IMR-90 (cell line): ENCODE data around the gene CD46. TPM values are rescaled to one million over a fixed set of nuclear protein-coding genes. Genes with fewer than 3 reads are reported as not detected.

Source experiments
- ATAC-seq: fragments of 200-7000 bp; cut with Tn5 transposase; 2 replicates; pipeline ENCODE4 v1.9.1; 2020; ENCODE audit warnings: low read depth, mild to moderate bottlenecking, moderate library complexity
- BruUV-seq: library from RNA; stranded (reverse); fragments of 400-500 nt; replicated peaks from 2 replicates; lab custom pipeline; 2021; lab: Mats Ljungman, UMichigan
- CTCF ChIA-PET: fragments of 300-600 bp; formaldehyde crosslinking; extraction: SDS; loops from one replicate; lab custom pipeline; 2021; ENCODE audit warnings: antibody characterized with exemption; lab: Yijun Ruan, JAX
- POLR2A ChIA-PET: fragments of 300-600 bp; sonication (Branson Sonifier 250); formaldehyde crosslinking; loops from one replicate; lab custom pipeline; 2022; ENCODE audit warnings: antibody characterized with exemption; ENCODE audit not compliant: unreplicated experiment; lab: Charles Lee
- DNase-seq: peaks from one replicate; pipeline ENCODE4 v3.0.0; 2013
- H2AFZ ChIP-seq: replicated peaks from 2 replicates; pipeline ENCODE3; 2013; ENCODE audit warnings: low read length, mild to moderate bottlenecking; ENCODE audit not compliant: poor library complexity
- H2AK5ac ChIP-seq: 2 replicates; pipeline ENCODE4 v1.6.1; 2013; ENCODE audit warnings: low read depth, low read length, inconsistent platforms
- H2AK9ac ChIP-seq: replicated peaks from 2 replicates; pipeline ENCODE3; 2013; ENCODE audit warnings: mild to moderate bottlenecking, low read depth, low read length, moderate library complexity; ENCODE audit not compliant: poor library complexity
- H2BK120ac ChIP-seq: 2 replicates; pipeline ENCODE4 v1.6.1; 2013; ENCODE audit warnings: low read depth, low read length, inconsistent platforms
- H2BK15ac ChIP-seq: 3 replicates; pipeline ENCODE4 v1.6.1; 2013; ENCODE audit warnings: low read depth, low read length, inconsistent platforms
- H2BK20ac ChIP-seq: 2 replicates; pipeline ENCODE4 v1.6.1; 2013; ENCODE audit warnings: low read depth, mild to moderate bottlenecking, inconsistent platforms, low read length, moderate library complexity
- H2BK5ac ChIP-seq: 2 replicates; pipeline ENCODE4 v1.6.1; 2013; ENCODE audit warnings: mild to moderate bottlenecking, low read depth, low read length, inconsistent platforms; ENCODE audit not compliant: poor library complexity, severe bottlenecking
- H3K14ac ChIP-seq: replicated peaks from 2 replicates; pipeline ENCODE4 v1.6.1; 2013; ENCODE audit warnings: low read depth, low read length, inconsistent platforms
- H3K18ac ChIP-seq: 2 replicates; pipeline ENCODE4 v1.6.1; 2013; ENCODE audit warnings: low read depth, low read length, control low read depth
- H3K23ac ChIP-seq: 2 replicates; pipeline ENCODE4 v1.6.1; 2013; ENCODE audit warnings: low read depth, low read length, inconsistent platforms
- H3K27ac ChIP-seq: 2 replicates; pipeline ENCODE4 v1.5.1; 2013; ENCODE audit warnings: mild to moderate bottlenecking, control low read depth, low read length; ENCODE audit not compliant: insufficient read depth
- H3K27me3 ChIP-seq: 2 replicates; pipeline ENCODE4 v1.6.1; 2013; ENCODE audit warnings: low read length; ENCODE audit not compliant: control insufficient read depth, insufficient read depth
- H3K36me3 ChIP-seq: 2 replicates; pipeline ENCODE4 v1.6.1; 2013; ENCODE audit warnings: low read length, mixed read lengths; ENCODE audit not compliant: control insufficient read depth, insufficient read depth
- H3K4ac ChIP-seq: 2 replicates; pipeline ENCODE4 v1.6.1; 2013; ENCODE audit warnings: low read depth, low read length, inconsistent platforms
- H3K4me1 ChIP-seq: 2 replicates; pipeline ENCODE4 v1.6.1; 2013; ENCODE audit warnings: low read length, mixed read lengths; ENCODE audit not compliant: control insufficient read depth, insufficient read depth
- H3K4me2 ChIP-seq: 2 replicates; pipeline ENCODE4 v1.6.1; 2013; ENCODE audit warnings: low read depth, mild to moderate bottlenecking, control low read depth, low read length, moderate library complexity
- H3K4me3 ChIP-seq: 2 replicates; pipeline ENCODE4 v1.5.1; 2013; ENCODE audit warnings: low read depth, mild to moderate bottlenecking, control low read depth, low read length, moderate library complexity; ENCODE audit not compliant: insufficient read depth
- H3K56ac ChIP-seq: 2 replicates; pipeline ENCODE4 v1.6.1; 2013; ENCODE audit warnings: low read length, inconsistent platforms; ENCODE audit not compliant: insufficient read depth; ENCODE audit errors: extremely low read depth
- H3K79me1 ChIP-seq, 2 experiments: 2 replicates each; pipeline ENCODE4 v1.6.1; 2013; ENCODE audit warnings: low read length in 2 of 2, inconsistent platforms in 1 of 2, low read depth in 1 of 2
- H3K9ac ChIP-seq: 2 replicates; pipeline ENCODE4 v1.6.1; 2013; ENCODE audit warnings: low read depth, low read length, control low read depth
- H3K9me1 ChIP-seq: 2 replicates; pipeline ENCODE4 v1.6.1; 2013; ENCODE audit warnings: low read length, inconsistent platforms; ENCODE audit not compliant: insufficient read depth
- H3K9me3 ChIP-seq: 2 replicates; pipeline ENCODE4 v1.6.1; 2013; ENCODE audit warnings: low read length; ENCODE audit not compliant: control insufficient read depth, insufficient read depth
- H4K20me1 ChIP-seq: 2 replicates; pipeline ENCODE4 v1.6.1; 2013; ENCODE audit warnings: low read length, inconsistent platforms; ENCODE audit not compliant: insufficient read depth
- H4K5ac ChIP-seq: 2 replicates; pipeline ENCODE4 v1.6.1; 2013; ENCODE audit warnings: mild to moderate bottlenecking, low read depth, low read length, control low read depth
- H4K8ac ChIP-seq, 2 experiments: 2 replicates each; pipeline ENCODE4 v1.6.1; 2013; ENCODE audit warnings: low read depth in 2 of 2, low read length in 2 of 2, control low read depth in 1 of 2, inconsistent platforms in 1 of 2
- H4K91ac ChIP-seq: 2 replicates; pipeline ENCODE4 v1.6.1; 2013; ENCODE audit warnings: low read depth, low read length, inconsistent platforms; ENCODE audit not compliant: insufficient read depth
- BHLHE40 ChIP-seq: fragments of 150-350 bp; IDR thresholded peaks from 2 replicates; pipeline ENCODE4 v1.6.1; 2016; ENCODE audit warnings: mild to moderate bottlenecking, low read depth, low read length
- CEBPB ChIP-seq: IDR thresholded peaks from 2 replicates; pipeline ENCODE4 v1.6.1; 2012; ENCODE audit warnings: low read depth, low read length, improper control_type of control experiment
- CHD1 ChIP-seq: IDR thresholded peaks from 2 replicates; pipeline ENCODE4 v1.6.1; 2012; ENCODE audit warnings: low read depth, low read length, improper control_type of control experiment
- CTCF ChIP-seq: conservative IDR thresholded peaks from 2 replicates; pipeline ENCODE4 v1.5.1; 2012; ENCODE audit warnings: mild to moderate bottlenecking, low read depth, low read length, improper control_type of control experiment
- ELK1 ChIP-seq: fragments of 150-350 bp; IDR thresholded peaks from 2 replicates; pipeline ENCODE4 v1.6.1; 2016; ENCODE audit warnings: low read depth, mild to moderate bottlenecking, low read length, moderate library complexity, borderline replicate concordance
- FOS ChIP-seq: fragments of 150-350 bp; IDR thresholded peaks from 2 replicates; pipeline ENCODE4 v1.6.1; 2016; ENCODE audit warnings: low read depth, low read length
- MAFK ChIP-seq: IDR thresholded peaks from 2 replicates; pipeline ENCODE4 v1.6.1; 2012; ENCODE audit warnings: low read depth, low read length, improper control_type of control experiment
- MAZ ChIP-seq: IDR thresholded peaks from 2 replicates; pipeline ENCODE4 v1.6.1; 2012; ENCODE audit warnings: low read depth, mild to moderate bottlenecking, low read length, improper control_type of control experiment, moderate library complexity, borderline replicate concordance
- MXI1 ChIP-seq: IDR thresholded peaks from 2 replicates; pipeline ENCODE4 v1.6.1; 2012; ENCODE audit warnings: low read depth, mild to moderate bottlenecking, low read length, moderate library complexity, borderline replicate concordance
- NFE2L2 ChIP-seq: fragments of 150-350 bp; IDR thresholded peaks from 2 replicates; pipeline ENCODE4 v1.6.1; 2016; ENCODE audit warnings: low read depth, mild to moderate bottlenecking, low read length
- POLR2A ChIP-seq: IDR thresholded peaks from 2 replicates; pipeline ENCODE4 v1.6.1; 2012; ENCODE audit warnings: mild to moderate bottlenecking, low read depth, low read length
- RAD21 ChIP-seq: IDR thresholded peaks from 2 replicates; pipeline ENCODE4 v1.6.1; 2012; ENCODE audit warnings: low read length, improper control_type of control experiment
- RCOR1 ChIP-seq: IDR thresholded peaks from 2 replicates; pipeline ENCODE4 v1.6.1; 2012; ENCODE audit warnings: mild to moderate bottlenecking, low read length, improper control_type of control experiment; ENCODE audit not compliant: insufficient replicate concordance
- RFX5 ChIP-seq: IDR thresholded peaks from 2 replicates; pipeline ENCODE4 v1.8.0; 2012; ENCODE audit warnings: low read depth, mild to moderate bottlenecking, low read length, moderate library complexity
- SMC3 ChIP-seq: fragments of 150-350 bp; IDR thresholded peaks from 2 replicates; pipeline ENCODE4 v1.6.1; 2016; ENCODE audit warnings: low read depth, mild to moderate bottlenecking, antibody characterized with exemption, low read length, moderate library complexity
- USF2 ChIP-seq: fragments of 150-350 bp; IDR thresholded peaks from 2 replicates; pipeline ENCODE4 v1.6.1; 2017; ENCODE audit warnings: mild to moderate bottlenecking, antibody characterized with exemption, low read length, low read depth
- WGBS, 2 experiments: methylation state at CpG; one replicate each; pipeline versions ENCODE4 v1.1.5 to v1.1.7; 2013; ENCODE audit warnings: missing lambda C conversion rate in 2 of 2; ENCODE audit not compliant: insufficient read length in 1 of 2; ENCODE audit errors: extremely low coverage in 2 of 2; 5-methylcytosine and 5-hydroxymethylcytosine counted together
- dilution Hi-C: fragments of 300-500 bp; cut with HindIII; formaldehyde crosslinking; loops from one replicate; pipeline ENCODE4 v1.14.3; 2018; ENCODE audit warnings: low sequenced_read_pairs; ENCODE audit not compliant: unreplicated experiment
- in situ Hi-C: fragments of 300-500 bp; cut with MboI; formaldehyde crosslinking; loops from 3 replicates; pipeline ENCODE4 v1.14.3; 2019; ENCODE audit warnings: low sequenced_read_pairs, inconsistent platforms, mixed read lengths
- intact Hi-C: fragments of 100-400 bp; cut with micrococcal nuclease; formaldehyde crosslinking; loops from 2 replicates; pipeline ENCODE4 v1.10.0; 2022
- polyA plus RNA-seq, 3 experiments: library from polyadenylated mRNA; depleted of rRNA; stranded (reverse); fragments of >200 nt; gene quantifications; 2 replicates each; pipeline ENCODE4 v1.2.3, GENCODE V29; 2012; ENCODE audit warnings: low replicate concordance in 1 of 3
- total RNA-seq: library from RNA; depleted of rRNA; stranded (reverse); fragments of >200 nt; gene quantifications from 2 replicates; pipeline ENCODE4 v1.2.3, GENCODE V29; 2012

The CD46 gene
- total and polyA plus RNA-seq, 2 of the 4 experiments (the other 2 are of a cell fraction): 37.1 to 82.0 TPM

GRCh38 chr1:207841901-207842300 lies 90.0 kb downstream of the CD46 start:
- H4K5ac ChIP-seq: no peak overlapping the region
- H2AK9ac ChIP-seq: no peak overlapping the region
- H3K27ac ChIP-seq: no peak overlapping the region
- no peak overlapping the region for H3K56ac ChIP-seq
- H3K4me1 ChIP-seq: no peaks in the 10 kb centered on the region; the same call in 1 of the 2 replicates
- no peak overlapping the region for H3K14ac ChIP-seq
- no peak overlapping the region for H3K4ac ChIP-seq
- dilution Hi-C loops: no loop called here
- H2AK5ac ChIP-seq: no peak overlapping the region
- POLR2A ChIA-PET: no interaction called here
- H3K9me3 ChIP-seq: no peaks in the 10 kb centered on the region
- H4K8ac ChIP-seq: no peak overlapping the region
- no peak overlapping the region for H3K4me3 ChIP-seq
- no peaks in the 10 kb centered on the region for H3K36me3 ChIP-seq
- in situ Hi-C loops: no loop called here
- H3K79me1 ChIP-seq: peaks cover 3 to 21% of the 10 kb centered on the region in 2 experiments; a peak in 2 of 4 replicates
- H3K23ac ChIP-seq: no peak overlapping the region
- CTCF ChIA-PET: interaction anchor here (2.2 kb wide), 1 partner anchor 27 kb away, joined by 11 read pairs; no protein-coding TSS in a partner anchor
- no peak overlapping the region for H2BK5ac ChIP-seq
- ATAC-seq (no peak), DNase-seq (no peak)
- no peak overlapping the region for H2BK15ac ChIP-seq
- no peak overlapping the region for H2BK120ac ChIP-seq
- intact Hi-C loops: no loop called here
- TF ChIP-seq MAZ (no peak), SMC3 (no peak), POLR2A (no peak), BHLHE40 (no peak), CEBPB (no peak), RAD21 (no peak), CHD1 (no peak), FOS (no peak), NFE2L2 (no peak), CTCF (no peak), MXI1 (no peak), RCOR1 (no peak), ELK1 (no peak), MAFK (no peak), RFX5 (no peak), USF2 (no peak)
- no CpG with 5 or more reads among the region's 4 CpGs for WGBS, 2 experiments
- H3K27me3 ChIP-seq: no peaks in the 10 kb centered on the region
- peaks cover 3% of the 10 kb centered on the region for H3K9me1 ChIP-seq
- no peaks in the 10 kb centered on the region for H4K20me1 ChIP-seq
- no peak overlapping the region for H3K9ac ChIP-seq
- BruUV-seq: no TSS peak
- no peak overlapping the region for H2AFZ ChIP-seq
- no peak overlapping the region for H2BK20ac ChIP-seq
- no peak overlapping the region for H4K91ac ChIP-seq
- no peak overlapping the region for H3K4me2 ChIP-seq
- H3K18ac ChIP-seq: no peak overlapping the region
